Esophagus muscularis mucosa (tissue), 3 donors: Measurements from ENCODE around the gene B4GALNT1.

Experiments
- CTCF ChIP-seq, 3 experiments: fragments of 200-600 bp in 2 of 3; fragments of 450-650 bp in 1 of 3; sonication (generic) in 2 of 3; IDR thresholded peaks; one replicate each; pipeline ENCODE4 v1.5.1; 2017 to 2019; ENCODE audit warnings: antibody characterized with exemption in 3 of 3, mild to moderate bottlenecking in 2 of 3, moderate library complexity in 1 of 3
- POLR2A ChIP-seq: fragments of 450-650 bp; IDR thresholded peaks from one replicate; pipeline ENCODE4 v1.6.1; 2017; ENCODE audit warnings: antibody characterized with exemption, moderate library complexity, mild to moderate bottlenecking, low read depth

GRCh38 chr12:57619434-57620244 is 13.4 kb downstream of the B4GALNT1 start:
- TF ChIP-seq POLR2A (no peak), CTCF (IDR thresholded peaks at IDR 0.05) (no peak)
